DMS53 (cell line): ENCODE data around the gene THOP1.

Experiments
- DNase-seq: peaks from one replicate; lab custom pipeline; 2025; lab: John Stamatoyannopoulos, UW

The THOP1 gene

DNA sequence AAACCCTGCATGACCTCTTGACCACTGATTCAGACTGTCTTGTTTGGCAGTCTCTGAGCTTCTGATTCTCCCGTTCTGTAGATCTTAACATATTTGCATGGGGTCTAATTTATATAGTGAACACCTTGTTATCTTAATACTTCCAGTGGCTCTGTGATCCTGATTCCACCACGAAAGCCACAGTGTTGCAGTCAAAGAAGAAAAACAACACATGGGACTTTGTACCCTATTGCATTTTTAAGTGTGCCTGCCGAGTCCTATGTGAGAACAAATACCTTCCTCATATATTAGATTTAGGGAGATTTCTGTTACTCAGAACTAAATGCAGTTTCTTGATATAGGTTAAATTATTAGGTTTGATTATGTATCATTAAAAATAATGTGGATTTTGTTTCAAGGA is 69.5 kb downstream of the THOP1 start:
- DNase-seq = no peak

DNA sequence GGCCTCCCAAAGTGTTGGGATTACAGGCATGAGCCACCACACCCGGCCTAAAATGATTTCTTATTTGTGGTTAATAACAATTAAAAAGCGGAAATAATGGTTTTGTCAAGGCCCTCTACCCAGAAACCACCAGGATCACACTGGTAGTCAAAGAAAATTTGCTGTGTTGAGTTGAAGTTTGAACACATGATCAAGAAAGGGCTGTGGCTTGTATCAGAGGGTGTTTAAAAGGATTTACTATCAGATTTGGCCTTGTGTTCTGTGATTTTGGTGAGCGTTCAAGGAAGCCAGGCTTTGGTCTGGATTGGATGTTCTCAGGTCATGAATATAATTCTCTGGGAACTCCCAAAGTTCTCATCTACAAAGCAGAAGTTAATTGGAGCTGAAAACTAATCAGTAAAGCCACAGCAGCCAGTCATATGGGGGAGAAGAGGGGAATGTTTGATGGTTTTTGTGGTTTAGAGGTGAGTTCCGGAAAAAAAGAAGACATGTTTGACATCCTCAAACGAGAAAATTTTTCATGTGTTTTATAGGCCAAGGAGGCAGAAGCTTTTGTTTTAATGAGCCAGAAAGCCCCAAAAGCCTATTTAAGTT is 71.3 kb downstream of the THOP1 start:
- DNase-seq = no peak

DNA sequence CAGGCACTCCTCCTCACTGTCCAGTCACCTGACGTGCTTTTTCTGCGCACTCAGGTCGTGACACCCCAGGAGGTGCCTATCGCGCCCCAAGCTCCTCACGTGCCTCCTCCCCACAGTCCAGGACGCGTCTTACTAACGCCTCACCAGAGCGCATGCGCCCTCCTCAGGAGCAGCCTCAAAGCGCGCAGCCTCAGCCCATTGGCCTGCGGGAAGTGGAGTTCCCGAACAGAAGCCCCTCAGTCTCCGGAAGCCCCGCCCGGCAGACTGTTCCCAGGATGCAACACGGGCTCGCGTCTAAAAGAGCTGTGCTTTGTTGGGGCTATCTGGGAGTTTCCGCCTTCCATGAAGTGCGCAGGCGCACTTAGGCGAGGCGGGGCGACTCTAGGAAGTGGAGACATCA is 73.6 kb downstream of the THOP1 start:
- no peak for DNase-seq

DNA sequence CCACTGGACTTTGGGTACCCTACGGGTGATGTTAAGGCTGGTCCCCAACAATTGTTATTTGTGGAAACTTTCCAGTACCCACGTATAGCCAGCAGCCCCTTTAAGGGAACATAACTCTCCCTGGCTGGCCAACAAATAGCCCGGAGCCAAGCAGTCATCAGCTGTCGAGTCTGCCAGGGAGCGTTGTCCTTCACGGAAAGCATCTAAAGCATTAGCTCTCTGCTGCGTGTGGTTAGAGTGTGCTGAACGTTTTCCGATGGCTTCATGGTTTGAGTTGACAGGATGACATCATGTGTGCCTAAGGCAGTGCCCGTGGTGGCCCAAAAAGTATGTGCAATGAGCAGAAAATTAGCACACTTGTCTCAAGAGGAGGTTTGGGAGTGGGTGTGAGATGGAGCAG is 78.5 kb downstream of the THOP1 start:
- DNase-seq = no peak
